ENCODE measurements around the gene CBARP.

The CBARP gene

GRCh38 chr19:1265615-1266128 is 27.9 kb upstream of the CBARP start:
- peak; percentile 79 for DNase-seq (ENCODE audit: low spot score)

- peak; percentile 85 for DNase-seq (ENCODE audit: low spot score)
These were observed 27.2 kb upstream of the CBARP start for GRCh38 chr19:1264801-1265614.

GRCh38 chr19:1263188-1263587 is 25.4 kb upstream of the CBARP start:
- no peak for DNase-seq (ENCODE audit: low spot score)

GRCh38 chr19:1262623-1263123 is 24.9 kb upstream of the CBARP start:
- no peak for DNase-seq (ENCODE audit: low spot score)

GRCh38 chr19:1261798-1262622 is 24.2 kb upstream of the CBARP start:
- DNase-seq (ENCODE audit: low spot score): no peak

- DNase-seq (ENCODE audit: low spot score): no peak
These were observed 23.7 kb upstream of the CBARP start for GRCh38 chr19:1261538-1261797.

GRCh38 chr19:1260749-1261537 is 23.1 kb upstream of the CBARP start:
- peak; percentile 95 for DNase-seq (ENCODE audit: low spot score)

- no peak for DNase-seq (ENCODE audit: low spot score)
These were observed 22.3 kb upstream of the CBARP start for GRCh38 chr19:1259876-1260748.

- no peak for DNase-seq (ENCODE audit: low spot score)
These were observed 21.5 kb upstream of the CBARP start for GRCh38 chr19:1259206-1259875.

- no peak for DNase-seq (ENCODE audit: low spot score)
These were observed 21.0 kb upstream of the CBARP start for GRCh38 chr19:1258707-1259205.

GRCh38 chr19:1258163-1258492 is 20.3 kb upstream of the CBARP start:
- no peak for DNase-seq (ENCODE audit: low spot score)

- DNase-seq (ENCODE audit: low spot score): no peak
These were observed 19.8 kb upstream of the CBARP start for GRCh38 chr19:1257475-1258162.

- no peak for DNase-seq (ENCODE audit: low spot score)
These were observed 19.1 kb upstream of the CBARP start for GRCh38 chr19:1256646-1257474.

- DNase-seq (ENCODE audit: low spot score): no peak
These were observed 17.7 kb upstream of the CBARP start for GRCh38 chr19:1255186-1256161.

GRCh38 chr19:1254530-1255185 is 16.9 kb upstream of the CBARP start:
- DNase-seq (ENCODE audit: low spot score): no peak

- no peak for DNase-seq (ENCODE audit: low spot score)
These were observed 16.3 kb upstream of the CBARP start for GRCh38 chr19:1254081-1254527.

GRCh38 chr19:1253514-1254080 is 15.8 kb upstream of the CBARP start:
- no peak for DNase-seq (ENCODE audit: low spot score)

All from AG08395 (cell line).